Hepatocyte (in vitro differentiated cells): ENCODE data around the gene ISX.

Experiments
- CTCF ChIP-seq: fragments of 200-600 bp; sonication (generic); IDR thresholded peaks from 2 replicates; pipeline ENCODE4 v1.5.1; 2016; ENCODE audit warnings: antibody characterized with exemption, mild to moderate bottlenecking; ENCODE audit not compliant: poor library complexity
- EZH2 ChIP-seq: fragments of 200-600 bp; sonication (generic); IDR thresholded peaks from 2 replicates; pipeline ENCODE4 v1.6.1; 2016; ENCODE audit warnings: antibody characterized with exemption, mild to moderate bottlenecking, borderline replicate concordance

GRCh38 chr22:35051791-35052190, 14.2 kb upstream of the ISX start:
- TF ChIP-seq CTCF (no peak), EZH2 (no peak)
